SIG-M5 (cell line): ENCODE data around the gene GRIN2A.

Experiments
- DNase-seq: peaks from one replicate; lab custom pipeline; 2025; lab: John Stamatoyannopoulos, UW

Gene GRIN2A

GRCh38 chr16:10086620-10087019 lies 95.6 kb downstream of the GRIN2A start:
- DNase-seq = no peak

DNA sequence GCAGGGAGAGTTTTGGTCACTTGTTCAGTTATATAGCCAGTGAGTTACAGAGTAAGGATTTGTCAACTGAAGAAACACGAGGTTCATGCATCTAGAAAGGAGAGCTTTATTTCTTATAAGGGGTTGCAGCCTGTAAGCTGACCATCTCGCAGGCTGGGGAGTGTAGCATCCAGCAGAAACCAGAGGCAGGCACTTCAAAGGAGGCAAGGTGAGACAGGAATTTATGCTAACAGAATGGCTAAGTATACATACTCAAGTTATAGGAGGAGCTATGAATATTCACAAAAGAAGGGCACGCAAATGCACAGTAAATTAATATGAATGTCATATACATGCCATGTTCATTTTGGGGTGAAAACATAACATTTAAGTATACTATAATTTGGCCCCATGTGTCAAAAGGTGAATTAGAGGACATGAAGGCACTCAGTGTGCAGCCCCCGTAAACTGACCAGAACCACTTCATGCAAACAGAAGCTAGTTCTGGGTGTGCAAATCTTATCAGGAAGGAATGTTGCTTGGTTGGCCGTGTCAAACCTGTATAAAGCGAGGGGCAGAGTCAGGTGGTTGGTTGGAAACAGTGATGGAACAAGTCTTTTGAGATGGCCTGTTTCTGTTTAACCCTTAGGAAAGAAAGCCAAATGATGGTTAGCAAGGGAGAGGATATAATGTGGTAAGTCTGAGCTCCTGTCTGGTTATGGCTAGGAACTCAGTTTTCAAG lies 97.0 kb downstream of the GRIN2A start:
- DNase-seq = no peak

DNA sequence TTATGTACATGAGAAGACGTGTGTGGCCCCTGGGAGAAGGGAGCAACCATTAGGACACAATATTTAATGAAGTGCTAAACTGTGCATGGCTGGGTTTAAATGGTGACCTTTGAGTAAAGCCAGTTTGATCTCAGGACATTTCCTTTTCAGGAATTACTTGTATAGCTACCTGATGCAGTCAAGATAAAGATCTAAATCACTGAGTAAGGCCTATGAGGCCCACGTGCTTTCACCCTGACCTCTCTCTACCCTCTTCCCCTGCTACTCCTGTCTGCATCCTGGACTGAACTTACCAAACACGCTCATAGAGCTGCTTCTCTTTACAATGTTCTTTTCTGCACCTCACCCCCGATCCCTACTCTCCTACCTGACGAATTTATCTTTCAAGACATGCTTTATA lies 98.9 kb downstream of the GRIN2A start:
- DNase-seq = no peak

GRCh38 chr16:10081201-10081940 lies 100.9 kb downstream of the GRIN2A start:
- DNase-seq = no peak

DNA sequence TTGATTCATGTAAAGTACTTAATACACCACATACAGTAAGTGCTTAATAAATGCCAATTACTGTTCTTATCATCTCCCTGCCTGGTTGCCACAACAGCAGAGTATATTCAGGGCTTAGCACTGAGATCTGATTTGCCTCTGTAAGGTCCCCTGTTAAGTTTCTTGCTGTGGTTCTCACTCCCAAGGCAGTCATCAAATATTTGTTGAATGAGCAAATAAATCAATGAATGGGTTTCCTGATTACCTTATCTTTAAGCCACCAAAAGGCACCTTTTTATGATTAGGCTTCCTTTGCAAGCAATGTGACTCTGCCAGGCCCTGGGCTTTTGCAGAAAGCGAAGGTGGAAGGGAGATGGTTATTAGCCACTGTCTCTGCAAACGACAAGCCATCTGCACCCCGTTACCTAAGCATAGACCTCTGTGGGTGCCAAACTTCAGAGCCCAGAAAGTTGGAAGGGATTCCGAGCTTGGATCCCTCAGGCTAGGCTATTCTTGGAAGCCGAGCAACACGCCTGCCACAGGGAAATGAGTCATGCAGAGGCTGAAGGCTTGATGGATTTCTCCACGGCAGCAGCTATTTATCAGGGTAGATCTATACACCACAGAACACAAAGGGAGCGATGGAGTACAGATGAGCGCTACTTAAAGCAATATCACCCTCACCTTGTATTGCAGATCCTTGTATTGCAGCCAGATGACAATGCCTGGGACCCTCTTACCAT lies 102.0 kb downstream of the GRIN2A start:
- no peak for DNase-seq

GRCh38 chr16:10078541-10078949 lies 103.7 kb downstream of the GRIN2A start:
- DNase-seq = no peak

- no peak for DNase-seq
Measured at GRCh38 chr16:10077861-10078260, 104.4 kb downstream of the GRIN2A start.

DNA sequence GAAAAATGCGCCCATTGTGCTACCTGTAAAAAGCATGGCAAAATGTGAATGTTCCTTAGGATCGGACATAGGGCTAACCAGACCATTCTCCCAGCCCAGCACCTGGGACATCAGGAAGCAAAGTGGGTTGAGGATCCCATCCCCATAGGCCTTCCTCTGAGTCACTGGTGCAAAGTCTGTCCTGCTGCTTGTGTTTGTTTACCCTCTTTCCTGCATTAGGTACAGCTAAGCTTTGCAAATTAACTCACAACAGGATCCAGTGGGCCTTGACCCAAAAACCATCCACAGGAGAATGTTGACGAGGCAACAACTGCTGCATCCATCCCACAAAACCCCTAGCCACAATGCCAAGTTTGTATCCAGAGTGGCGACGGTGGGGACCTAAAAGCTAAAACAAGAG lies 106.2 kb downstream of the GRIN2A start:
- no peak for DNase-seq

GRCh38 chr16:10070591-10070990 lies 111.6 kb downstream of the GRIN2A start:
- no peak for DNase-seq

- no peak for DNase-seq
Measured at GRCh38 chr16:10069374-10069773, 112.9 kb downstream of the GRIN2A start.

DNA sequence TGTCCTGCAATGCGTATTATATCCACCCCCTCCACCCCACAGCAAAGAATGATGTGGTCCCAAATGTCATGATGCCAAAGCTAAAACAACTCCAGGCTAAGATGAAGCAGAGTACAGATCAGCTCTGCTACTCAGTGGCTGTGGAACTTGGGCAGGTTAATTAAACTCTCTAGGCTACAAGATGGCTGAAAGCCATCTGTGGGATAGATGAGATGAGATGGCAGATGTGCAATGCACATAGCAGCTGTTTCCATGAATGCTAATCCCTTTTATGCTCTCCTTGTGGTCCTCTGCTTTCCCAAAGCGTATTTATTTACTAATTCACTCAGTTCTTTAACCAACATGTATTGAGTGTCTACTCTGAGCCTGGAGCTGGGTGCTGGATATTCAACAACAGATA lies 114.4 kb downstream of the GRIN2A start:
- no peak for DNase-seq

- no peak for DNase-seq
Measured at GRCh38 chr16:10067406-10067805, 114.8 kb downstream of the GRIN2A start.

DNA sequence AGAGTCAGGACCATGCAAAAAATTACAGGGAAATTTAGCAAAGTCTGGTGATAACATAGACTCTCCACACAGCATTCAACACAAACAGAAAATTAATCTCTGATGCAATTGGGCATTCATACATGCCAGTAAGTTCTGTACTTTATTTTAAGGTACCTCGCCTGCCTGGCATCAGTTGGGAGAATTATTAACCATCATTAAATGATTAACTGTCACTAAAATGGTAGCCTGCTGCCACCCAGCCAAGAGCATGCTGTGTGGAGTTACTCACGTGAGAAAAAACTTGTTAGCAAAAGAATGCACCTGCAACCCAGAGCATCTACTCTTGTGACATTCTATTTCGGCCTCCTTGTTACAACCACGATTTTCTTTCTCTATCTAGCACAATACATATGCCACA lies 117.2 kb downstream of the GRIN2A start:
- DNase-seq = no peak

DNA sequence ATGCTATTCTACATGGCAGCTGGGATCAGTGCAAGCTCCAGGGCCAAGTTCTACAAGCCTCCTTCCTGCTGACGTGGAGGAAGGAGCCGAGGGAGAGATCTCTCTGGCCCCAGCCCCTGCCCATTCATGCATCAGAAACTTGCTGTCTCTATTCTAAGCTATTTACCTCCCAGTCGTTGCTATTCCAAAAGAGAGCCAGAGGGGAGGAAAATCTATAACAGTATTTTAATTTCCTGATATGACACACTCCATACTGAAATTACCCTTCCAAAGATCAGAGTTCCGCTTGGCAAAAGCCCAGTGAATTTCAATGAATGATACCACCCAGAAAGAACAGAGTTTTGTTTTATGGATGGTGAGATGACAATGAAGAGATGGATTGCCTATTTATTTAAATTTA lies 133.4 kb downstream of the GRIN2A start:
- no peak for DNase-seq

GRCh38 chr16:10045947-10046346 lies 136.3 kb downstream of the GRIN2A start:
- DNase-seq = no peak

GRCh38 chr16:10045291-10045775 lies 136.9 kb downstream of the GRIN2A start:
- no peak for DNase-seq

DNA sequence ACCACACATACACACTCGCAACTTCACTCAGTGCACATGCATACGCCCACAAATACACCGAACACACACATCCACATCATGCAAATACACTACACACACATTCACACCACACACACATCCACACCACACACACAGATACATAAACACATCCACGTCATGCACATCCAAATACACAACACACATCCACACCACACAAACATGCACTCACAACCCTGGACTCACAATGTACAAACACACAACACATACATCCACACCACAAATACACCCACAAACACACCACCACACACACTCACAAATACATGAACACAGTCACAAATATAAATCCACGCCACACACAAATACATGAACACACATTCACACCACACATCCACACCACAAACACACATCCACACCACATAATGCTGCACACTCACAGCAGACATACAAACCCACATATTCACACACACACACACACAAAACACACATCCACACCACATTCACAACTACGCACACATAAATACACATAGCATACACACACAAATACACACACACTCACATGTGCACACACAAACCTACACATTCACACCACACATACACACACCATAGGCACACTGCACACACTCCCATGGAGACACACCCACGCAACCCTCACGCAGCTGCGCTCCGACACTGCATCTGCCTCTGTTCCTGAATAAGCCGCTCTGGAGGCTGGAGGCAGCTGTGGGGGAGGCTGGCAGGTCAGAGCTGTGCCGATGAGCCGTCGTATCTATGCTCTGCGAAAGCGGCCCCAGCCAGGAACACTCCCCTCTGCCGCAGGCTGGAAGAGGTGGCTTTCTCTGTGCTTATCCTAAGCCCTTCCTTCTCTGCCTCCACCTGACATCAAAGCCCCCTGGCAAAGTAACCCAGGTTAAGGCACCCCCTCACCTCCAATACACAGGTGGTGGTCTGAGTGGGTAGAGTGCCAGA lies 141.8 kb downstream of the GRIN2A start:
- DNase-seq = no peak

- DNase-seq = no peak
Measured at GRCh38 chr16:10039220-10040096, 142.8 kb downstream of the GRIN2A start.

DNA sequence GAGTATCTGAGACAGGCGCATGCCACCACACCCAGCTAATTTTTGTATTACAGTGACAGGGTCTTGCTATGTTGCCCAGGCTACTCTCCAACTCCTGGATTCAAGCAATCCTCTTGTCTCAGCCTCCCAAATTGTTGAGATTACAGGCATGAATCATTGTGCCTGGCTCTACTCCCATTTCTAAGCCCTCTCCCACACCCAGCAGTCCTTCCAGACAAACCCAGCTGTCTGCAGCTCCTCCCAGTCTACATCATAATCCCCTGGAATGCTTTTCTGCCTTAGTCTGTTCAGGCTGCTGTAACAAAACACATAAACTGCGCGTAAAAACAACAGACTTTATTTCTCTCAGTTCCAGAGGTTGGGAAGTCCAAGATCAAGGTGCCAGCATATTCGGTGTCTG lies 144.5 kb downstream of the GRIN2A start:
- no peak for DNase-seq

DNA sequence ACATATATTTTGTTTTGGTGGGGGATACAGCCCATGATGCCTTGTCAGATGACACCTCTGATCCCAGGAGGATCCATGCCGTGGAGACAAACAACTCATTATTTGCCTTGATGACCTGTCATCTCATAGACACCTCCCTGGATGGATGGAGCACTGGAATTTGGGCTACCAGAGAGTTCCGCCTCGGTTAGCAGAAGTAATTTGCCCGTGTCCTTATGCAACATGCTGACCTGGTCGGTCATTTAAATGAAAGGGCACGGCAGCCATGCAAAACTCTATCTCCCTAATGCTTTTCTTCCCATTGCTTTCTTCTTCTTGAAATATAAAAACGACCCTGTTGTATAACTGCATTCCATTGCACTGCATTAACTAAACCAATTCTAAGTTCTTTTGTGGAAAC lies 145.3 kb downstream of the GRIN2A start:
- no peak for DNase-seq

- no peak for DNase-seq
Measured at GRCh38 chr16:10033556-10033955, 148.7 kb downstream of the GRIN2A start.
